ENCODE measurements around the gene ADK.
A peak's percentile ranks its signal among the peaks of the same experiment; 100 is the strongest.
"Not testable (repeated sequence)": the region's sequence is repeated elsewhere in the genome, so short reads cannot be mapped to it uniquely, and the experiment has no call there.

Gene ADK

GRCh38 chr10:74146980-74147379, 4.0 kb upstream of the ADK start:
- DNase-seq, result not testable (repeated sequence)

- DNase-seq, result no peak
These were observed 624 bp upstream of the ADK start, which contains the start of gene AP3M1 for GRCh38 chr10:74150204-74150989. Gene AP3M1, minus strand, starts transcription at chr10:74150828. Its CDS starts 12,449 bp downstream, at chr10:74138379.

- DNase-seq, result no peak
These were observed 1.1 kb downstream of the ADK start for GRCh38 chr10:74151879-74152722.

- peak; percentile 68 for DNase-seq
These were observed 2.1 kb downstream of the ADK start for GRCh38 chr10:74153123-74153522.

GRCh38 chr10:74153676-74154075, 2.7 kb downstream of the ADK start:
- no peak for DNase-seq

GRCh38 chr10:74156919-74157289, 5.9 kb downstream of the ADK start:
- no peak for DNase-seq

- DNase-seq, result no peak
These were observed 9.0 kb downstream of the ADK start for GRCh38 chr10:74160013-74160412.

- DNase-seq, result no peak
These were observed 12.5 kb downstream of the ADK start for GRCh38 chr10:74163319-74164068.

GRCh38 chr10:74164716-74165529, 13.9 kb downstream of the ADK start:
- DNase-seq, result peak; percentile 55

- peak; percentile 44 for DNase-seq
These were observed 14.5 kb downstream of the ADK start for GRCh38 chr10:74165530-74165901.

- no peak for DNase-seq
These were observed 16.4 kb downstream of the ADK start for GRCh38 chr10:74167443-74167842.

GRCh38 chr10:74171625-74172024, 20.6 kb downstream of the ADK start:
- no peak for DNase-seq

GRCh38 chr10:74174521-74174920, 23.5 kb downstream of the ADK start:
- DNase-seq, result no peak

- DNase-seq, result no peak
These were observed 24.7 kb downstream of the ADK start for GRCh38 chr10:74175510-74176379.

GRCh38 chr10:74176380-74177139, 25.5 kb downstream of the ADK start:
- peak; percentile 96 for DNase-seq

- peak; percentile 31 for DNase-seq
These were observed 26.2 kb downstream of the ADK start for GRCh38 chr10:74177140-74177677.

GRCh38 chr10:74178042-74178791, 27.2 kb downstream of the ADK start:
- DNase-seq, result no peak

- DNase-seq, result peak; percentile 56
These were observed 28.2 kb downstream of the ADK start for GRCh38 chr10:74179111-74179710.

GRCh38 chr10:74186678-74187077, 35.7 kb downstream of the ADK start:
- DNase-seq, result peak; percentile 10
